Stomach (tissue), 9 donors: ENCODE results near the gene KRTAP10-12. TPM values are rescaled to one million over a fixed set of nuclear protein-coding genes. Genes with fewer than 3 reads are reported as not detected.

Experiments
- DNase-seq, 2 donors: peaks; one replicate each; pipeline versions ENCODE4 v3.0.0 to v3.0.0-alpha.2; 2013 to 2019
- H3K27ac ChIP-seq, 5 donors: fragments of 200-600 bp in 4 of 5; sonication (generic) in 4 of 5; one replicate each; pipeline ENCODE4 v1.5.1; 2013 to 2019; ENCODE audit warnings: mild to moderate bottlenecking in 1 of 5, moderate library complexity in 1 of 5
- H3K27me3 ChIP-seq, 3 donors: fragments of 200-600 bp; sonication (generic); one replicate each; pipeline ENCODE4 v1.5.1; 2017 to 2019; ENCODE audit warnings: mixed run types in 1 of 3
- H3K36me3 ChIP-seq, 4 donors: fragments of 200-600 bp; sonication (generic); 1 replicate in 3 of 4; 2 replicates in 1 of 4; pipeline ENCODE4 v1.5.1; 2016 to 2019
- H3K4me1 ChIP-seq, 4 donors: fragments of 200-600 bp; sonication (generic); one replicate each; pipeline ENCODE4 v1.5.1; 2016 to 2019
- H3K4me3 ChIP-seq, 4 donors: fragments of 200-600 bp; sonication (generic) in 3 of 4; one replicate each; pipeline ENCODE4 v1.5.1; 2016 to 2019; ENCODE audit warnings: mild to moderate bottlenecking in 1 of 4
- H3K9me3 ChIP-seq, 4 donors: fragments of 200-600 bp; sonication (generic); one replicate each; pipeline ENCODE4 v1.5.1; 2016 to 2019
- EP300 ChIP-seq: sonication (generic); formaldehyde crosslinking; IDR thresholded peaks from one replicate; pipeline ENCODE4 v1.6.1; 2017; ENCODE audit warnings: antibody characterized with exemption
- POLR2A ChIP-seq, 4 donors: fragments of 450-650 bp; IDR thresholded peaks; one replicate each; pipeline ENCODE4 v1.6.1; 2016; ENCODE audit warnings: antibody characterized with exemption in 4 of 4, control low read depth in 2 of 4, mild to moderate bottlenecking in 1 of 4, moderate library complexity in 1 of 4
- POLR2AphosphoS5 ChIP-seq, 3 donors: sonication (generic); formaldehyde crosslinking; IDR thresholded peaks; one replicate each; pipeline ENCODE4 v1.6.1; 2016; ENCODE audit warnings: antibody characterized with exemption in 3 of 3
- WGBS, 5 donors: extraction: QIAGEN DNeasy Blood & Tissue Kit in 3 of 5; methylation state at CpG; one replicate each; pipeline versions ENCODE4 v1.1.5 to v1.1.7; 2013 to 2018; 5-methylcytosine and 5-hydroxymethylcytosine counted together
- intact Hi-C: fragments of 100-400 bp; cut with DNase I; formaldehyde crosslinking; loops from one replicate; pipeline ENCODE4 v1.15.1; 2023; ENCODE audit warnings: low total_unique reads
- polyA plus RNA-seq, 3 donors: library from polyadenylated mRNA; stranded (reverse); fragments of 200-250 nt; gene quantifications; one replicate each; pipeline ENCODE4 v1.2.3, GENCODE V29; 2013
- total RNA-seq, 5 donors: library from RNA; depleted of rRNA; stranded (reverse); fragments of >200 nt; gene quantifications; one replicate each; pipeline versions ENCODE4 v1.1.0 to v1.2.3, GENCODE V29; 2014 to 2016
- TF ChIP-seq, protein P1 (sequence below), 7 experiments: fragments of 450-650 bp in 4 of 7; fragments of 200-600 bp in 3 of 7; sonication (generic) in 3 of 7; IDR thresholded peaks; one replicate each; pipeline ENCODE4 v1.5.1; 2016 to 2019; ENCODE audit warnings: antibody characterized with exemption in 7 of 7, control low read depth in 2 of 7, mild to moderate bottlenecking in 1 of 7
- donor health status: healthy with polysubstance abuse.
- donor health status: Bipolar disorder and iron deficiency.
- donor health status: healthy.

The KRTAP10-12 gene
- total and polyA plus RNA-seq, 8 donors = not detected

DNA sequence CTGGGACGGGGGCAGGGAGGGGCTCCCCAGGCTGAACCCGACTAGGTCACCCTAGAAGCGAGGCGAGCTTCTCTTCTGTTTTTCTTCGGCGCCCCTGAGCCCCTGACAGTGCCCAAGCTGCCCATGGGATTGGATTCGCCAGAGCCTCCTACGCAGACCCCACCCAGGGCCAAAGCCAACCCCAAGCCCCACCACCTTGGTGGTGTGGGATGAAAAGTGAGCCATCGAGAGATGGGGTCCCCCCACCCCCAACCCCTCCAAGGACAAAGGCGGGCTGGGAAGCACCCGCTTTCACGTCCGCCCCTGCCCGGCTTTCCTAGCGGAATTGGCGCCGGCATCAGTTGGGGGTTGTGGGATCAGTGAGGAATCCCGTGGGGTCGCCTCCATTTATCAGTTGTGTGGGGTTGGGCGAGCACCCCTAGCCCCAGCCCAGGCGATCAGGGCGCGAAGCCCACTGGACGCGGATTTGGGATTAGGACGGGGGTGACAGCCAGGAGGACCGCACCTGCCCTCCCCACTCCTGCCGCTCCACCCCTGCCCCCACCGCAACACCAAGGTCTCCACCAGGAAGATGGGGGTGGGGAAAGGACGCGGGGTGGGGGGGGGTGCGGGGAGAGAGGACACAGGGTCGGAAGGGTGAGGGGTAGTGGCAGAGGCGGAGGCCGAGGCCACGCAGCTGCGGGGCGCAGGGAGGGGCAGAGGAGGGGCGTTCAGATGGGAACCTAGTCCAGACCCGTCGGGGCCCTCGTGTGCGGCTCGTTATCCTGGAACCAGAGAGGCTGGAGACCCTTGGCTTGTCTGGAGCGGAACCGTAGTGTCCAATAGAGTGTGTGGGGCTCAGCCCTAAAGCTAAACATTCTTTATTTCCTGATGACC, 10.0 kb downstream of the KRTAP10-12 start:
- peaks cover 29 to 100% (median 94%) of the 10 kb centered on the region in 3 donors for H3K27me3 ChIP-seq

DNA sequence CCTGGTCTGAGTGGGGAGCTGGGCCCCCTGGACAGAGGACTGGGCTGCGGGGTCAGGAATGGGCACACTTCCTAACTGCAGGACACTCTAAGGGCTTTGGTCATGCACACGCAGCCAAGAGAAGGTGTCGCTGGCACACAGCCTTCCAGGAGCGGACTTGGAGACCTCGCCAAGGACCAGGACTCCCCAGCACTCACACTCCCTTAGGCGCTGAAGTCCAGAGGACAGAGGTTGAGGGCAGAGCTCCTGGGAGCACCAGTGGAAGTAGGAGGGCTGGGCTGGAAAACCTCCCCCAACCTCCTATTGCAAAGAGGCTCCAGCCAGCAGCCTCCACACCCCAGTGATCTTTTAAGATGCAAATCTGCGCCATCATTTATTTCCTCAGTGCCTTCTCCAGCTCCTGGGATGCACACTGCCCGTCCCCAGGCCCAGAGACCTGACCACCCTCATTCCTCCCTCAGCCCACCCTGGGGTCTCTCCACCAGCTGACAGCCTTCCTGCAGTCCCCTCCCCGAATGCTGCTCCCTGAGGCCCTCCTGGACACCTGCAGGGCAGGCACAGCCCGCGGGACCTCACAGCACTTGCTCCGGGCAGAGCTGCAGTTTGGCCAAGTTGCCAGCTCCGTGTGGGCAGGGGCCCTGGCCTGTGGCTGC, 11.4 kb downstream of the KRTAP10-12 start:
- Histone ChIP-seq H3K4me1 (peaks cover 5 to 40% (median 14%) of the 10 kb centered on the region in 4 donors), H3K9me3 (peaks cover 0 to 12% (median 9%) of the 10 kb centered on the region in 4 donors), H3K27me3 (peaks cover 29 to 100% (median 95%) of the 10 kb centered on the region in 3 donors), H3K4me3 (no peak overlapping the region), H3K36me3 (no peaks in the 10 kb centered on the region), H3K27ac (no peak overlapping the region)
- 2 to 5% (median 4%) methylated on average over 8 to 13 of the region's 13 CpGs; no CpG with 5 or more reads in 1 of the 5 donors for WGBS, 5 donors
- TF ChIP-seq POLR2AphosphoS5 (IDR thresholded peaks at IDR 0.05) = no peak
- no peak for TF ChIP-seq EP300
- no peak for TF ChIP-seq POLR2A (IDR thresholded peaks at IDR 0.05)
- TF ChIP-seq, protein P1, sequence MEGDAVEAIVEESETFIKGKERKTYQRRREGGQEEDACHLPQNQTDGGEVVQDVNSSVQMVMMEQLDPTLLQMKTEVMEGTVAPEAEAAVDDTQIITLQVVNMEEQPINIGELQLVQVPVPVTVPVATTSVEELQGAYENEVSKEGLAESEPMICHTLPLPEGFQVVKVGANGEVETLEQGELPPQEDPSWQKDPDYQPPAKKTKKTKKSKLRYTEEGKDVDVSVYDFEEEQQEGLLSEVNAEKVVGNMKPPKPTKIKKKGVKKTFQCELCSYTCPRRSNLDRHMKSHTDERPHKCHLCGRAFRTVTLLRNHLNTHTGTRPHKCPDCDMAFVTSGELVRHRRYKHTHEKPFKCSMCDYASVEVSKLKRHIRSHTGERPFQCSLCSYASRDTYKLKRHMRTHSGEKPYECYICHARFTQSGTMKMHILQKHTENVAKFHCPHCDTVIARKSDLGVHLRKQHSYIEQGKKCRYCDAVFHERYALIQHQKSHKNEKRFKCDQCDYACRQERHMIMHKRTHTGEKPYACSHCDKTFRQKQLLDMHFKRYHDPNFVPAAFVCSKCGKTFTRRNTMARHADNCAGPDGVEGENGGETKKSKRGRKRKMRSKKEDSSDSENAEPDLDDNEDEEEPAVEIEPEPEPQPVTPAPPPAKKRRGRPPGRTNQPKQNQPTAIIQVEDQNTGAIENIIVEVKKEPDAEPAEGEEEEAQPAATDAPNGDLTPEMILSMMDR (IDR thresholded peaks at IDR 0.05) = no peak
- intact Hi-C loops = no loop called here
- peak in 1 of 2 donors; percentile 19 for DNase-seq

More for the DNA sequence above, 10.0 kb downstream of the KRTAP10-12 start:
- WGBS, 5 donors = 3 to 8% (median 4%) methylated on average over 19 to 46 of the region's 46 CpGs
- Histone ChIP-seq H3K4me1 (peaks cover 5 to 35% (median 12%) of the 10 kb centered on the region in 4 donors), H3K36me3 (no peaks in the 10 kb centered on the region), H3K27ac (no peak overlapping the region), H3K4me3 (no peak overlapping the region), H3K9me3 (peaks cover 0 to 12% (median 9%) of the 10 kb centered on the region in 4 donors)
- peak in 1 of 2 donors; percentile 16 for DNase-seq
- intact Hi-C loops = no loop called here
- TF ChIP-seq POLR2AphosphoS5 (IDR thresholded peaks at IDR 0.05) = no peak
- TF ChIP-seq, protein P1 (IDR thresholded peaks at IDR 0.05) = no peak
- TF ChIP-seq POLR2A (IDR thresholded peaks at IDR 0.05) = no peak
- no peak for TF ChIP-seq EP300

DNA sequence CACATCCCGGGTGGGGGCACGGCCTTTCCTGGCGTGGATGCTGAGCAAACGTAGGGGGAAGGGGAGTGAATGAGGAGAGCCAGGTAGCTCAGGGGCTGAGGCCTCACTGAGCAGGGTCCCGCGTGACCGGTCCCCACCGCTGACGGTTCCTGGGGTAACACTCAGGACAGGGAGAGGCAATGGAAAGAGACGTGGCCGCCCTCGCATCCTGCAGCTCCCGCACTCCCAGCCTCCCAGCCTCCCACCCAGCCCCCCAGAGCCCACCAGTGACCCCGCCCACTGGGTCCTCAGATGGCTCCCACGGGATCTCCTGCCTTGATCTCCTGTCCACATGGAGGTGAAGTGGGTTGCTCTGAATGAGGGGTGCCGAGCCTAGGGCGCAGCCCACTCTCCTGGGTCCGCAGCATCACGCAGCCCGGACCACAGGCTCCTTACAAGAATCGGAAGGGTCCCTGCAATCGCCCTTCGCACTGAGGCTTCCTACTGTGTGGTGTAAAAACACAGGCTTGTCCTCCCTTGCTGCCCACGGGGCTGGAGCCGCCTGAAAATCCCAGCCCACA, 12.0 kb downstream of the KRTAP10-12 start:
- H3K27ac ChIP-seq = no peak overlapping the region
- WGBS, 5 donors = 0 to 10% (median 5%) methylated on average over 5 to 25 of the region's 25 CpGs
- peaks cover 5 to 40% (median 14%) of the 10 kb centered on the region in 4 donors for H3K4me1 ChIP-seq
- intact Hi-C loops = no loop called here
- no peaks in the 10 kb centered on the region for H3K36me3 ChIP-seq
- H3K4me3 ChIP-seq = no peak overlapping the region
- TF ChIP-seq POLR2A (IDR thresholded peaks at IDR 0.05) (no peak), EP300 (no peak), POLR2AphosphoS5 (IDR thresholded peaks at IDR 0.05) (no peak)
- TF ChIP-seq, protein P1 (IDR thresholded peaks at IDR 0.05) = no peak
- DNase-seq = peak in 1 of 2 donors; percentile 23
- H3K27me3 ChIP-seq = peaks cover 29 to 100% (median 95%) of the 10 kb centered on the region in 3 donors
- peaks cover 0 to 12% (median 9%) of the 10 kb centered on the region in 4 donors for H3K9me3 ChIP-seq
